Renal cortical epithelial cell (primary cell): ENCODE results near the gene LRRC51. TPM values are rescaled to one million over a fixed set of nuclear protein-coding genes. Genes with fewer than 3 reads are reported as not detected.

Experiments used
- DNase-seq: peaks from one replicate; pipeline ENCODE4 v3.0.0-alpha.2; 2011; ENCODE audit warnings: low read depth
- total RNA-seq: library from RNA; depleted of rRNA; stranded (reverse); fragments of >200 nt; gene quantifications from 2 replicates; pipeline ENCODE4 v1.2.3, GENCODE V29; 2014

The LRRC51 gene, protein sequence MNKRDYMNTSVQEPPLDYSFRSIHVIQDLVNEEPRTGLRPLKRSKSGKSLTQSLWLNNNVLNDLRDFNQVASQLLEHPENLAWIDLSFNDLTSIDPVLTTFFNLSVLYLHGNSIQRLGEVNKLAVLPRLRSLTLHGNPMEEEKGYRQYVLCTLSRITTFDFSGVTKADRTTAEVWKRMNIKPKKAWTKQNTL
- total RNA-seq = 6.8 and 11.7 TPM in 2 replicates

GRCh38 chr11:72080326-72081183 is at the start of gene LRRC51, which contains the start of gene NUMA1:
Gene LRRC51 (plus strand): TSS chr11:72080850. CDS start chr11:72089084, 8,234 bp downstream.
Gene NUMA1 (minus strand): TSS chr11:72080542. CDS start chr11:72035943, 44,599 bp downstream.
- DNase-seq = peak; percentile 99

- no peak for DNase-seq
Measured at GRCh38 chr11:72036687-72037086, 44.0 kb upstream of the LRRC51 start.

DNA sequence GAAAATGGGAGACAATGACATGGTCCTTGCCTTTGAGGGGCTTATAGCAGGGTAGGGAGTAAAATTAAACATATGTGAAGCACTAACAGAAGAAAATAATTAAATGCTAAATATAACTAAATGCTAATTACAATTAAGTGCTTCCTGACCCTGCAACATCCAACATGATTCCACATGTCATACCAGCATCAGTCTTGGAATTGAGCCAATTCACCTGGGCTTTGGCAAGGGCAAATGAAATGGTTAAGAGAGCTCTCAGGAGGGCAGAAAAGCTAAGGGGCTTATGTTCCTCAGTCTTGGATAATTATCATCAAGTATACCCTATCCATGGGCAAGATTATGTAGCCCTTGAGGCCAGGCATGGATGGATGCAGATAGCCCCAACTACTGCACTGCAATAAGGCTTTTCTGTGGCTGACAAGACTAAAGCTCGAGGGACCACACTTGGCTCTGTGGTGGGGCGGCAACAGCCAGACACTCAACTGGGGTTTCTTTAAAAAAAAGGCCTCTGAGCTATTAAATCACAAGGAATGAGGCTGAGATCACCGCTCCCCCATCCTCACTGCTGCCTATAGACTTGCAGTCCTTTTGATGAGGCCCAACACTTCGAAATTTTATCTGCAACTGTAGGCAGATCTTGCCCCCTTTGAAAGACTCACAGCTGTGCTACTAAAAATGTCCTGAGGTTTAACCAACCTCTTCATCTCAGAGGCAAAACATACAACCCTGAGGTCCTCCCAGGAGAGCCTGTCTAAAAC is 42.9 kb upstream of the LRRC51 start:
- DNase-seq = no peak

GRCh38 chr11:72038491-72038890 is 42.2 kb upstream of the LRRC51 start:
- no peak for DNase-seq

GRCh38 chr11:72039031-72039855 is 41.4 kb upstream of the LRRC51 start:
- no peak for DNase-seq

DNA sequence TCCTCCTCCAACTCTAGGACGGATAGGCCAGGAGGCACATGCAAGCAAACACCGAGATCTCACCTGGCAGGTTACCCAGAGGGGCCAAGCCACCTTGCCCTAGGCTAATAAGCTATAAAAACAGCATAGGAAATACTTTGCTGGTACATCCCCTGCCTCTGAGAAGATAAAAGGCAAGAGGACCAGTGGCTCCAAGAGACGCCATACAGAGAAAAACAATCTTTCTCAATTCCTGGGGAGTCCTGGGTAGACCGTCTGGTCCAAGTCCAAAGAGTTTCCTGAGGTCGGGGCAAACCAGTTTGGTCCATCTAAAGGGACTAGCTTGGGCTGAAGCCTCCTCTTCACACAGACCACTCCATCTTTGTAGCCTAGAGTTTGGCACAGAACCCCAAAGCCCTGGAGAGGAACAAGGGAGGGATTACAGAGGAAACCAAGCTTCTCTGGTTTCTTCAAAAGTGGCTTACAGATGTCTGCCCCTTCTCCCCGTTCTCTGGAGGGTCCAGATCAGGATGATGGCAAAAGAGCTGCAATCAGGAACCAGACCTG is 40.7 kb upstream of the LRRC51 start:
- no peak for DNase-seq

- peak; percentile 89 for DNase-seq
Measured at GRCh38 chr11:72040491-72041363, 39.9 kb upstream of the LRRC51 start.

GRCh38 chr11:72041364-72042063 is 39.1 kb upstream of the LRRC51 start:
- peak; percentile 61 for DNase-seq

DNA sequence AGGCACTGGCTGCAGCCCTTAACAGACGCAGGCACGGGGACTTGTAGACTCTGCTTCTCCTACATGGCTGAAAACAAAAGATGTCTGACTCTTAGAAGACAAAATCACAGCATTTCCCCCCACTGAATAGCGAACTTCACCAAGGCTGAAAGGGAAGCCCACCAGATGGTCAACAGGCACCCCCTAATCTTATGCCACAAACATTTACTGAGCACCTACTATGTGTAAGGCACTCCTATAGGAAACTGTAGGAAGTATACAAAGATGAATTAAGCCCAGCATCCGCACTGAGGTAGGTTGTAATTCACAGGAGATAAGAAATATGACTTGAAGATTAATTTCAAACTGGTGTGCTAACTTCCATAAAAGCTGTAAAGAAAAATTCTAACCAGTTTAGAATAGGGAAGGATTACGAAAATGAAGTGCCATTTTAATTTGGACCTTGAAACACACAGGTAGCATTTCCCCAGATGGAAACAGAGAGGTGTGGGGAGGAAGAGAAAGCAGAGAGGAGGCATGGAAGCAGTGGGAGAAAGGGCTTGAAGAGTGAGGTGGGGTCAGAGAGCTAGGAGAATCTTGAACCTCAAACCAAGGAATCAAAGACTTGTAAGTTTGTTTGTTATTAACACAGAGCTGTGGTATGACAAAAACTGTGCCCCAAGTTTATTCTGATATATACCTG is 38.4 kb upstream of the LRRC51 start:
- no peak for DNase-seq

GRCh38 chr11:72045849-72046248 is 34.8 kb upstream of the LRRC51 start:
- DNase-seq = no peak

DNA sequence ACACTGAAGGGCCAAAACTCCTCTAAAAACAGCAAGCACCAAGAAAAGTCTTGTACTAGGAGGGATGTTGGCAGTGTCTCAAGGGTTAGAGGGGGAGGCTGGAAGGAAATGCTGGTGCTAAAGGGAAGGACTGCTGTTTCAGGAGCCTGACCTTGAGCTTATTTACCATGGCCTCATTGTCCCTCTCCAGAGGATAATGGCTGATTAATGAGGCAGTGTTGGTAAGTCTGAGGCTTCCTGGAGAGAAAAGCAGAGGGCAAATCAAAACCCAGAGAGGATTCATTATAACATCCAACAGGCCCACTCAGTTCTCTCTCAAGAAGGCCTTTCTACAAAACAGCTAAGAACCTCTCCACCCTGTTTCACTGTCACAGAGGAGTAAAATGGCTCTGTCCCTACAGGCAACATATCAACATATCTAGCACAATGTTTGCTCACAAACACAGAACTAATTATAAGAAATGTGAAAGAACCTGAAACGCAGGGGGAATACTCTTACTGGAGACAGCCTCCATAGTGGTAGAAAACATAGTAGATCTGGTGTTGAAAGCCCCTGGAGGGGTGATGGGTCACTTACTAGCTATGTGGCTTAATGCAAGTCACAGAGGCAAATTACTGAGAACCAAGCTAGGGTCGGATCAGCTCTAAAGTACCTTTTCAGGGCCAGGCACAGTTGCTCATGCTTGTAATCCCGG is 31.7 kb upstream of the LRRC51 start:
- no peak for DNase-seq

DNA sequence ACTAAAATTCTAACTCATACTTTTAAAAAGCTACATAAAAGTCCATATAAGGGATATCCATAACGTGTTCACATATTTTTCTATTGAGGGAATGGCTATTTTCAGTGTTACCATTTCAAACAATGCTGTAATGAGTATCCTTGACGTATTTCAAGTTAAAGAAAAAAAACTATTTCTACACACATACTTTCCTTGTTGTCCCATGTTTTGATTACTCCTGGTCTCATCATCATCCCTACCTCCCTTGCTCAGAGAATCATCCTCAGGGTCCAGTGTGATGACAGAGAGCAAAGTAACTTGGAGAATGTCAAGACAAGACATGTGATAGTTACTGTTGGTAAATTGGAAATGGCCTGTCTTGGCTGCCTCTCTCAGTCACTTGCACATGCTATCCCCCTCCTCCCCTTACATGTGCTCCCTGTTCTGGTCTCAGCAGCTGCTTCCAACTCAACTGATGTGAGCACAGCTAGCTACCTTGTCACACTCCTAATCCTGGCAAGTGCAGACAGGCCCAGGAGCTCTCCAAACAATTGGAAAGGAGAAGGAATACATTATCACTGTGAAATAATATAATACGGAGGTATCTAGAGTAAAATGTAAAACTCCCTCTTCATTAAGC is 22.1 kb upstream of the LRRC51 start:
- no peak for DNase-seq

- DNase-seq = no peak
Measured at GRCh38 chr11:72061739-72062396, 18.8 kb upstream of the LRRC51 start.

DNA sequence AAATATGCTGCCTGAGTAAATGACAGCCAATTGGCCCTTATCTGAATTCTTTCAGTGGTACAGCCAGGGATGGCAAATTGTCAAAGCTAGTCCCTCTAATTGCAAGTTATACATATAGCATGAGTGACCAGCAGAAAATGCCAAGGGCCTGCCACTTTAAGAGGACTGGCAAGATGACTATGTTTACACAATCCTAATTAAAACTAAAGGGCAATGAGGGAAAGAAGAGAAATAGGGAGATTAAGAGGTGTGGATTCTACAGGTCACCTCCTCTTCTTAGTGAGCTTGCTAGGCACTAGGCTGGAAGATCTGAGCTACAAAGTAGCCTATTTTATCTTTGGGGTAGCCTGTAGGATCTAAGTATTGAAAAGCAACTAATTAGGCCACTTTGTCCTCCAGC is 13.8 kb upstream of the LRRC51 start:
- no peak for DNase-seq

GRCh38 chr11:72067266-72067665 is 13.4 kb upstream of the LRRC51 start:
- DNase-seq = peak; percentile 64

DNA sequence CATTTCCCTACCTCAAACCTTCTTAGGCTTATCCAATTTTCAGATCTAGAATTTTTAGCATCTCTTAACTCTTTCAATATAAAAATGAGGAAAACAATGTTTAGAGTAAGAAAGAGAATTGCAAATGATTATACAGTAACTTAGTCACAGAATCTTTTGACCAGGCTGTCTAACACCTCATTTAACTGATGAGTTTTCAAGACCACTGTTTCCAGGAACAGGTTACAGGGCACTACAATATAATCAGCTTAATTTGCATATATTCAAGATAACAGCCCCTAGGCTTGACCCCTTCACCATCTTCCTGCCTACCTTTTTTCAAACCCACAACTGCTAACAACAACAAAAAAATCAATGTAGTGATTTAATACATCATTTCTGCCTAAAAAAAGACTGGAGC is 13.0 kb upstream of the LRRC51 start:
- DNase-seq = no peak

- no peak for DNase-seq
Measured at GRCh38 chr11:72069200-72069599, 11.4 kb upstream of the LRRC51 start.
